Measurements from ENCODE around the gene CPOX.

Gene CPOX

DNA sequence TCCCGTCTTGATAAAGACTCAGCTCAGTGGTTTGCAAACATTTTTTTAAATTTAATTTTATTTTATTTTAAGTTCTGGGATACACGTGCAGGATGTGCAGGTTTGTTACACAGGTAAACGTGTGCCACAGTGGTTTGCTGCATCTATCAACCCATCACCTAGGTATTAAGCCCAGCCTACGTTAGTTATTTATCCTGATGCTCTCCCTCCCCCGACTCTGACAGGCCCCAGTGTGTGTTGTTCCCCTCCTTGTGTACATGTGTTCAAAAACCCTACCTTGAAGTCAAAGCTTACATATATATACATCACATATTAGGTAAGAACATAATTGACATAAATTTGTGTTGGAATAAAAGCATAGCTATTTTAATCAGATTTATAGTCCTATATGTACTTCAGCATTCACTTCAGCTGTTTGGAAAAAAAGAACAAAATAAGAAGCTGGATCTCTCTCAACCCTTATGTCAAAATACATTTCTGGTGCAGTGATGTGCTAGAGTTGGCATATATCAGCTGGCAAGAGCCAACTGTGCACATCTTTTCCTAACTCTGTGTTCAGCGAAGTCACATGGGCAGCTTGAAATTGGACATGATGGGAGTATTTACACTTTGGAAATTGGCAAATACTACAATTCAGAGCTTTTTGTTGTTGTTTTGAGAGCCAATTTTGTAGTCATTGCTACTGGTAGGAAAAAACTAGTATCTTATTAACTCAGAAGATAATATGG lies 35.1 kb downstream of the CPOX start:
- TF ChIP-seq SPI1 (IDR thresholded peaks at IDR 0.05; ENCODE audit: borderline replicate concordance, low read depth) (no peak), GABPA (IDR thresholded peaks at IDR 0.05; ENCODE audit: low read depth) (no peak), POLR2AphosphoS5 (IDR thresholded peaks at IDR 0.05; ENCODE audit: low read depth) (no peak)
- TF ChIP-seq, protein P1, sequence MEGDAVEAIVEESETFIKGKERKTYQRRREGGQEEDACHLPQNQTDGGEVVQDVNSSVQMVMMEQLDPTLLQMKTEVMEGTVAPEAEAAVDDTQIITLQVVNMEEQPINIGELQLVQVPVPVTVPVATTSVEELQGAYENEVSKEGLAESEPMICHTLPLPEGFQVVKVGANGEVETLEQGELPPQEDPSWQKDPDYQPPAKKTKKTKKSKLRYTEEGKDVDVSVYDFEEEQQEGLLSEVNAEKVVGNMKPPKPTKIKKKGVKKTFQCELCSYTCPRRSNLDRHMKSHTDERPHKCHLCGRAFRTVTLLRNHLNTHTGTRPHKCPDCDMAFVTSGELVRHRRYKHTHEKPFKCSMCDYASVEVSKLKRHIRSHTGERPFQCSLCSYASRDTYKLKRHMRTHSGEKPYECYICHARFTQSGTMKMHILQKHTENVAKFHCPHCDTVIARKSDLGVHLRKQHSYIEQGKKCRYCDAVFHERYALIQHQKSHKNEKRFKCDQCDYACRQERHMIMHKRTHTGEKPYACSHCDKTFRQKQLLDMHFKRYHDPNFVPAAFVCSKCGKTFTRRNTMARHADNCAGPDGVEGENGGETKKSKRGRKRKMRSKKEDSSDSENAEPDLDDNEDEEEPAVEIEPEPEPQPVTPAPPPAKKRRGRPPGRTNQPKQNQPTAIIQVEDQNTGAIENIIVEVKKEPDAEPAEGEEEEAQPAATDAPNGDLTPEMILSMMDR (IDR thresholded peaks at IDR 0.05; ENCODE audit: insufficient read depth, low read length): no peak
- TF ChIP-seq, protein P2, sequence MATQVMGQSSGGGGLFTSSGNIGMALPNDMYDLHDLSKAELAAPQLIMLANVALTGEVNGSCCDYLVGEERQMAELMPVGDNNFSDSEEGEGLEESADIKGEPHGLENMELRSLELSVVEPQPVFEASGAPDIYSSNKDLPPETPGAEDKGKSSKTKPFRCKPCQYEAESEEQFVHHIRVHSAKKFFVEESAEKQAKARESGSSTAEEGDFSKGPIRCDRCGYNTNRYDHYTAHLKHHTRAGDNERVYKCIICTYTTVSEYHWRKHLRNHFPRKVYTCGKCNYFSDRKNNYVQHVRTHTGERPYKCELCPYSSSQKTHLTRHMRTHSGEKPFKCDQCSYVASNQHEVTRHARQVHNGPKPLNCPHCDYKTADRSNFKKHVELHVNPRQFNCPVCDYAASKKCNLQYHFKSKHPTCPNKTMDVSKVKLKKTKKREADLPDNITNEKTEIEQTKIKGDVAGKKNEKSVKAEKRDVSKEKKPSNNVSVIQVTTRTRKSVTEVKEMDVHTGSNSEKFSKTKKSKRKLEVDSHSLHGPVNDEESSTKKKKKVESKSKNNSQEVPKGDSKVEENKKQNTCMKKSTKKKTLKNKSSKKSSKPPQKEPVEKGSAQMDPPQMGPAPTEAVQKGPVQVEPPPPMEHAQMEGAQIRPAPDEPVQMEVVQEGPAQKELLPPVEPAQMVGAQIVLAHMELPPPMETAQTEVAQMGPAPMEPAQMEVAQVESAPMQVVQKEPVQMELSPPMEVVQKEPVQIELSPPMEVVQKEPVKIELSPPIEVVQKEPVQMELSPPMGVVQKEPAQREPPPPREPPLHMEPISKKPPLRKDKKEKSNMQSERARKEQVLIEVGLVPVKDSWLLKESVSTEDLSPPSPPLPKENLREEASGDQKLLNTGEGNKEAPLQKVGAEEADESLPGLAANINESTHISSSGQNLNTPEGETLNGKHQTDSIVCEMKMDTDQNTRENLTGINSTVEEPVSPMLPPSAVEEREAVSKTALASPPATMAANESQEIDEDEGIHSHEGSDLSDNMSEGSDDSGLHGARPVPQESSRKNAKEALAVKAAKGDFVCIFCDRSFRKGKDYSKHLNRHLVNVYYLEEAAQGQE (IDR thresholded peaks at IDR 0.05; ENCODE audit: insufficient replicate concordance, low read depth): no peak
- no peak for DNase-seq (ENCODE audit: low read depth in 1 of 2, low spot score in 1 of 2)
- no peaks in the 10 kb centered on the region for H3K27me3 ChIP-seq (ENCODE audit: insufficient read depth, poor library complexity, severe bottlenecking)
- no peak overlapping the region for H3K27ac ChIP-seq (replicated peaks)
- H3K4me3 ChIP-seq (replicated peaks; ENCODE audit: insufficient read depth, low read length): no peak overlapping the region

DNA sequence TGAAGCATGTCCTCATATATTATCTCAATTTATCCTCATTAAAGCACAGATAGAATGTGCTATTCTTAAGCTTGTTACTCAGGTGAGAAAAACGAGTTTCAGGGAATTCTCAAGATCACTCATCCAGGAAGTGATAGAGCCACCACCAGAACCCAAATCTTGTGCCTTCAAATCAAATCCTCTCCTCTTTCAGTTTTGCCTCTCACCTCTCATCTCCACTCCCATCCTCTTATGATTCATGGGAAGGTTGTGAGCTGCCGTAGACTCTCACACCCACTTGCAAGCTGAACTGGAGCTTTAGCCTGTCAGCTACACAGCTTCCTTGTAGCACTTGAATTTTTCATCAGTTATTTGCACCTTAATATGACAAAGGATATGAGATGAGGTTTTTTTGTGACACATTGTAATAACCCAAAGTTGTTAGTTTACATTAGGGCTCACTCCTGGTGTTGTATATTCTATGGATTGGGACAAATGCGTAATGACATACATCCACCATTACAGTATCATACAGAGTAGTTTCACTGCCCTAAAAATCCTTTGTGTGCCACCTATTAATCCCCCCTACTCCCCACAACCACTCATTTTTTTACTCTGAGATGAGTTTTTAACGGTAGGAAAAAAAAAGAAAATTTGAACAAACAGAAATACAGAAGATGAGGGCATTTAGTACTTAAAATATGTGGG lies 35.9 kb downstream of the CPOX start:
- H3K27me3 ChIP-seq (ENCODE audit: insufficient read depth, poor library complexity, severe bottlenecking): no peaks in the 10 kb centered on the region
- no peak overlapping the region for H3K4me3 ChIP-seq (replicated peaks; ENCODE audit: insufficient read depth, low read length)
- TF ChIP-seq POLR2AphosphoS5 (IDR thresholded peaks at IDR 0.05; ENCODE audit: low read depth) (no peak), SPI1 (IDR thresholded peaks at IDR 0.05; ENCODE audit: borderline replicate concordance, low read depth) (no peak), GABPA (IDR thresholded peaks at IDR 0.05; ENCODE audit: low read depth) (no peak)
- TF ChIP-seq, protein P1 (IDR thresholded peaks at IDR 0.05; ENCODE audit: insufficient read depth, low read length): no peak
- TF ChIP-seq, protein P2 (IDR thresholded peaks at IDR 0.05; ENCODE audit: insufficient replicate concordance, low read depth): no peak
- DNase-seq (ENCODE audit: low read depth in 1 of 2, low spot score in 1 of 2): no peak
- no peak overlapping the region for H3K27ac ChIP-seq (replicated peaks)

DNA sequence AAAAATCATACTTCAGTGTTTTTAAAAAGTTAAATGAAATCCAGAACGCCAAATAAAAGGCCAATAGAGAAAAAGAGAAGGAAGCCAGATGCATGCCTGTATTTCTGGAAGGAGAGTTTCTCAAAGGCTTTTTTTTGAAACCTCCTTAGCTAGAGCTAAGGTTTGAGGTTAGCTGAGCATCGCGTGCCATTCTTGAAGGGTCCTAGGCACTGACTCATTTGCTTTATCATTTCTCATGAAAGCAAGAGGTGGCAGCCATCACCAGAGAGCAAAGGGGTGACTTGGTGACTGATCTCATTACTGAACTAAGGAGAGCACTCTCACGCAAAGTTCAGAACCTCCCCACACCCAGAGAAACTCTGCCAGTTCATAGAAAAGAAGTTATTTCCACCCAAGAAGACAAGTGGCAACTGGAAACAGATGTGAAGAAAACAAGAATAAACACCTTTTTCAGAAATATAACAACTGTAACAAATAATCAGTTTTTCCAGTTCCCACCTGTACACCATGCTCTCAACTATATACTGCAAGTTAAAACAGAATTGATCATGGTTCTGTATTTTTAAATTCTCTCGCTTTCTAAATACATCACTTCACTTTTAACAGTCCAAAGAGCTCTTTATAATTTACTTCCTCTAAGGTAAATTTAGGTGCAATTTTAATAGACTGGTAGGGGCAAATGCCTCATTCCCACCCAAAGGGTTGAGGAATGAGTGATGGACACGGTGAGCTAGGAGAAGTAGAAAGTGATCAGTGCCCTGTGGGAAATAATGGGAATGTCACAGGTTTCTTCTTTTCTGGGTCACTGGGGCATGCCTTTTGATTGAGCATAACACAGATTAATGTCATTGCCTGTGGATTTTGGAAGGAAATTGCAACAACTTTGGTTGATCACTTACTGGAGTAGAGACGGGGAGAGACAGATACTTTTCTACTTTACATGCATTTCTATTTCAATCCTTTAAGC lies 37.0 kb downstream of the CPOX start:
- DNase-seq (ENCODE audit: low read depth in 1 of 2, low spot score in 1 of 2): no peak
- TF ChIP-seq POLR2AphosphoS5 (IDR thresholded peaks at IDR 0.05; ENCODE audit: low read depth) (no peak), SPI1 (IDR thresholded peaks at IDR 0.05; ENCODE audit: borderline replicate concordance, low read depth) (no peak), GABPA (IDR thresholded peaks at IDR 0.05; ENCODE audit: low read depth) (no peak)
- TF ChIP-seq, protein P2 (IDR thresholded peaks at IDR 0.05; ENCODE audit: insufficient replicate concordance, low read depth): no peak
- TF ChIP-seq, protein P1 (IDR thresholded peaks at IDR 0.05; ENCODE audit: insufficient read depth, low read length): no peak
- Histone ChIP-seq H3K4me3 (replicated peaks; ENCODE audit: insufficient read depth, low read length) (no peak overlapping the region), H3K27ac (replicated peaks) (no peak overlapping the region), H3K27me3 (ENCODE audit: insufficient read depth, poor library complexity, severe bottlenecking) (no peaks in the 10 kb centered on the region)

Measured in HL-60 (cell line).